Keratinocyte (primary cell): ENCODE data around the gene MLXIP. TPM values are rescaled to one million over a fixed set of nuclear protein-coding genes. Genes with fewer than 3 reads are reported as not detected.

Experiments used
- DNase-seq: peaks from one replicate; pipeline ENCODE4 v3.0.0-alpha.2; 2011; ENCODE audit warnings: low read depth, missing footprints, low spot score
- FAIRE-seq: peaks from 2 replicates; lab custom pipeline; 2011; peaks lifted over from hg19 to GRCh38; lab: Jason Lieb, UNC
- H2AFZ ChIP-seq: 2 replicates; pipeline ENCODE4 v1.6.0; 2012; ENCODE audit warnings: low read length, control low read depth, inconsistent platforms; ENCODE audit not compliant: control insufficient read depth
- H3K27ac ChIP-seq: 2 replicates; pipeline ENCODE4 v1.5.1; 2011; ENCODE audit warnings: low read length; ENCODE audit not compliant: control insufficient read depth, insufficient read depth
- H3K27me3 ChIP-seq: 3 replicates; pipeline ENCODE4 v1.6.0; 2011; ENCODE audit warnings: low read length; ENCODE audit not compliant: control insufficient read depth, insufficient read depth; ENCODE audit errors: extremely low read depth
- H3K36me3 ChIP-seq, 2 experiments: 2 replicates in 1 of 2; 3 replicates in 1 of 2; pipeline ENCODE4 v1.5.1; 2011; ENCODE audit warnings: low read length in 2 of 2, mild to moderate bottlenecking in 1 of 2; ENCODE audit not compliant: control insufficient read depth in 2 of 2, insufficient read depth in 2 of 2; ENCODE audit errors: extremely low read depth in 1 of 2
- H3K4me1 ChIP-seq: 3 replicates; pipeline ENCODE4 v1.5.1; 2011; ENCODE audit warnings: low read length; ENCODE audit not compliant: control insufficient read depth, insufficient read depth; ENCODE audit errors: extremely low read depth
- H3K4me2 ChIP-seq: 3 replicates; pipeline ENCODE4 v1.6.0; 2011; ENCODE audit warnings: low read depth, low read length; ENCODE audit not compliant: control insufficient read depth, insufficient read depth; ENCODE audit errors: extremely low read depth
- H3K4me3 ChIP-seq, 3 experiments: fragments of 200-600 bp in 1 of 3; sonication (generic) in 1 of 3; 2 replicates in 2 of 3; 3 replicates in 1 of 3; pipeline ENCODE4 v1.5.1; 2011 to 2016; ENCODE audit warnings: low read length in 3 of 3, mild to moderate bottlenecking in 3 of 3, control low read depth in 2 of 3, inconsistent platforms in 1 of 3, low read depth in 1 of 3, mixed read lengths in 1 of 3, mixed run types in 1 of 3, moderate library complexity in 1 of 3; ENCODE audit not compliant: control insufficient read depth in 2 of 3, insufficient read depth in 2 of 3; ENCODE audit errors: extremely low read depth in 1 of 3
- H3K79me2 ChIP-seq: 2 replicates; pipeline ENCODE4 v1.6.0; 2012; ENCODE audit warnings: low read length; ENCODE audit not compliant: control insufficient read depth, insufficient read depth
- H3K9ac ChIP-seq: 3 replicates; pipeline ENCODE4 v1.6.0; 2011; ENCODE audit warnings: low read length; ENCODE audit not compliant: control insufficient read depth, insufficient read depth; ENCODE audit errors: extremely low read depth
- H3K9me1 ChIP-seq: 3 replicates; pipeline ENCODE4 v1.6.0; 2011; ENCODE audit warnings: low read length; ENCODE audit not compliant: control insufficient read depth, insufficient read depth; ENCODE audit errors: extremely low read depth
- H3K9me3 ChIP-seq: 2 replicates; pipeline ENCODE4 v1.5.1; 2012; ENCODE audit warnings: low read depth, low read length; ENCODE audit not compliant: control insufficient read depth
- H4K20me1 ChIP-seq: 3 replicates; pipeline ENCODE4 v1.6.0; 2011; ENCODE audit warnings: low read length; ENCODE audit not compliant: control insufficient read depth, insufficient read depth; ENCODE audit errors: extremely low read depth
- EZH2 ChIP-seq: IDR thresholded peaks from one replicate; pipeline ENCODE4 v1.6.1; 2012; ENCODE audit warnings: inconsistent platforms, mild to moderate bottlenecking, low read length, moderate library complexity
- dilution Hi-C: fragments of 300-500 bp; cut with MboI; formaldehyde crosslinking; loops from one replicate; pipeline ENCODE4 v1.7.0; 2020; ENCODE audit warnings: low sequenced_read_pairs; ENCODE audit not compliant: extremely low pct_ligation_motif_present
- polyA plus RNA-seq, 5 experiments: library from polyadenylated mRNA; depleted of rRNA in 3 of 5; stranded (reverse) in 3 of 5; stranded (forward) in 1 of 5; unstranded in 1 of 5; fragments of >200 nt; gene quantifications; 1 replicate in 1 of 5; 2 replicates in 3 of 5; 3 replicates in 1 of 5; pipeline versions ENCODE4 v1.2.1 to v1.2.3, GENCODE V29; 2011 to 2012; ENCODE audit warnings: missing spikeins in 2 of 5, low read depth in 1 of 5, low replicate concordance in 1 of 5
- TF ChIP-seq, protein P1 (sequence below), 3 experiments: IDR thresholded peaks in 1 of 3; conservative IDR thresholded peaks in 1 of 3; optimal IDR thresholded peaks in 1 of 3; 2 replicates in 2 of 3; 3 replicates in 1 of 3; pipeline versions ENCODE3 to v1.5.1; 2011; ENCODE audit warnings: low read length in 3 of 3, mild to moderate bottlenecking in 3 of 3, moderate library complexity in 2 of 3, control low read depth in 1 of 3, inconsistent platforms in 1 of 3; ENCODE audit not compliant: insufficient read depth in 2 of 3; ENCODE audit errors: extremely low read depth in 1 of 3

The MLXIP gene
- polyA plus RNA-seq, 1 donor (not counting 4 experiments of a cell fraction or from before 2014, with no cell fraction given) = 5.5 TPM

- Histone ChIP-seq H3K4me3 (no peak overlapping the region), H3K9ac (peak overlapping the region; percentile 42), H3K27ac (peak overlapping the region; percentile 58), H3K9me1 (peaks cover 5% of the 10 kb centered on the region), H2AFZ (no peak overlapping the region), H4K20me1 (peaks cover 8% of the 10 kb centered on the region), H3K9me3 (no peaks in the 10 kb centered on the region), H3K4me2 (peak overlapping the region; percentile 1), H3K79me2 (peaks cover 61% of the 10 kb centered on the region), H3K36me3 (peaks cover 0 to 3% of the 10 kb centered on the region in 2 experiments), H3K27me3 (no peaks in the 10 kb centered on the region), H3K4me1 (peaks cover 34% of the 10 kb centered on the region)
- peak; percentile 90 for FAIRE-seq
- no peak for DNase-seq
- TF ChIP-seq EZH2 = no peak
- TF ChIP-seq, protein P1, sequence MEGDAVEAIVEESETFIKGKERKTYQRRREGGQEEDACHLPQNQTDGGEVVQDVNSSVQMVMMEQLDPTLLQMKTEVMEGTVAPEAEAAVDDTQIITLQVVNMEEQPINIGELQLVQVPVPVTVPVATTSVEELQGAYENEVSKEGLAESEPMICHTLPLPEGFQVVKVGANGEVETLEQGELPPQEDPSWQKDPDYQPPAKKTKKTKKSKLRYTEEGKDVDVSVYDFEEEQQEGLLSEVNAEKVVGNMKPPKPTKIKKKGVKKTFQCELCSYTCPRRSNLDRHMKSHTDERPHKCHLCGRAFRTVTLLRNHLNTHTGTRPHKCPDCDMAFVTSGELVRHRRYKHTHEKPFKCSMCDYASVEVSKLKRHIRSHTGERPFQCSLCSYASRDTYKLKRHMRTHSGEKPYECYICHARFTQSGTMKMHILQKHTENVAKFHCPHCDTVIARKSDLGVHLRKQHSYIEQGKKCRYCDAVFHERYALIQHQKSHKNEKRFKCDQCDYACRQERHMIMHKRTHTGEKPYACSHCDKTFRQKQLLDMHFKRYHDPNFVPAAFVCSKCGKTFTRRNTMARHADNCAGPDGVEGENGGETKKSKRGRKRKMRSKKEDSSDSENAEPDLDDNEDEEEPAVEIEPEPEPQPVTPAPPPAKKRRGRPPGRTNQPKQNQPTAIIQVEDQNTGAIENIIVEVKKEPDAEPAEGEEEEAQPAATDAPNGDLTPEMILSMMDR (optimal IDR thresholded peaks at IDR 0.05 in 1 of 3, IDR thresholded peaks at IDR 0.05 in 1 of 3, conservative IDR thresholded peaks at IDR 0.05 in 1 of 3; ENCODE audit: extremely low read depth in 1 of 3, insufficient read depth in 2 of 3, low read length in 3 of 3) = no peak
- dilution Hi-C loops = no loop called here
Measured at GRCh38 chr12:122107261-122107660, 28.7 kb downstream of the MLXIP start.

DNA sequence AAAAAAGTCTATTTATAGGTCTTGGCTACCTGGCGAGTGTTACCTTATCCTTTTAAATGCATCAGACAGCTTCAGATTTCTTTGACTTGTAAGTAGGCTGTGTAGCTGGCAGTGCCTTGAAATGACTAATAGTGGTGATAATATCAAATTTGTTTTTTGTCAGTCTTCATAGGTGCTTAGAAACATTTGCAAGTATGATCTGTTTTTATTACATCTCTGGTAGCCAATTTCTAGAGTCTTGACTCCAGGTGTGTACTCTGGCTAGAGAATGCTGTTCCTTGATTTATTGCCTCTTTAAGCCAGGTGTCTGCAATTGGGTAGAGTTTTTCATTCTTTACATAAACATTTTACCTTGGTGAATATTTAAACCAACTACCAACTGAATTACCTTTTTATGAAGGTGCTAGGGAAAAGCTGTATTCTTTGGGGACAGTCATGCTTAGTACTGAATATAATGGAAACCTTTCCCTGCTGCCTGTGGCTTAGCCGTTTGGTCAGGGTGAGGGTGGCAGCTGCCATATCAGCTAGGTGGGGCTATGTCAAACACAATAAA, 32.6 kb downstream of the MLXIP start:
- Histone ChIP-seq H3K4me1 (peaks cover 39% of the 10 kb centered on the region), H3K79me2 (peaks cover 39% of the 10 kb centered on the region), H3K4me2 (peak overlapping the region; percentile 44), H3K9me3 (no peaks in the 10 kb centered on the region), H3K36me3 (peaks cover 0 to 2% of the 10 kb centered on the region in 2 experiments), H3K4me3 (peak overlapping the region in 1 of 3 experiments; percentile 5), H3K27me3 (no peaks in the 10 kb centered on the region), H3K9ac (peak overlapping the region; percentile 74), H3K9me1 (peaks cover 2% of the 10 kb centered on the region), H2AFZ (no peak overlapping the region), H3K27ac (peak overlapping the region; percentile 97), H4K20me1 (peaks cover 6% of the 10 kb centered on the region)
- TF ChIP-seq, protein P1 (optimal IDR thresholded peaks at IDR 0.05 in 1 of 3, IDR thresholded peaks at IDR 0.05 in 1 of 3, conservative IDR thresholded peaks at IDR 0.05 in 1 of 3; ENCODE audit: extremely low read depth in 1 of 3, insufficient read depth in 2 of 3, low read length in 3 of 3) = no peak
- TF ChIP-seq EZH2 = no peak
- dilution Hi-C loops = no loop called here
- DNase-seq = peak; percentile 84
- FAIRE-seq = no peak
